ENCODE results near the gene NMNAT2.

DNA sequence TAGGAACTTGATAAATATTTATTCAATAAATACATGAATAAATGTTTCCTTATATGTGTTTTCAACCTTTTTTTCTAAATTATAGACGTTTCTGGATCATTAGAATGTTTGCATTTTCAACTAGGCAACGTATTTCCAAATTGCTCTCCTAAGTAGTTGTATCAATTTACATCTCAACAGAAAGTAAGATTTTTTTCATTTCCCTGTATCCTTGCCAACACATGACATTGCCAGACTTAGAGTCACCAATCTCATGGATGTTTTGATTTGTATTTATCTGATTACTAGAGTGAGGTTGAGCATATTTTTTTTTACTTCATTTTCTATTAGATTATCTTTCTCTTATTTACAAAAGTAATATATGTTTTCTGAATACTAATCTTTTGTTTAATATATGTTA, 31.9 kb upstream of the NMNAT2 start:
- TF ChIP-seq, protein P1, sequence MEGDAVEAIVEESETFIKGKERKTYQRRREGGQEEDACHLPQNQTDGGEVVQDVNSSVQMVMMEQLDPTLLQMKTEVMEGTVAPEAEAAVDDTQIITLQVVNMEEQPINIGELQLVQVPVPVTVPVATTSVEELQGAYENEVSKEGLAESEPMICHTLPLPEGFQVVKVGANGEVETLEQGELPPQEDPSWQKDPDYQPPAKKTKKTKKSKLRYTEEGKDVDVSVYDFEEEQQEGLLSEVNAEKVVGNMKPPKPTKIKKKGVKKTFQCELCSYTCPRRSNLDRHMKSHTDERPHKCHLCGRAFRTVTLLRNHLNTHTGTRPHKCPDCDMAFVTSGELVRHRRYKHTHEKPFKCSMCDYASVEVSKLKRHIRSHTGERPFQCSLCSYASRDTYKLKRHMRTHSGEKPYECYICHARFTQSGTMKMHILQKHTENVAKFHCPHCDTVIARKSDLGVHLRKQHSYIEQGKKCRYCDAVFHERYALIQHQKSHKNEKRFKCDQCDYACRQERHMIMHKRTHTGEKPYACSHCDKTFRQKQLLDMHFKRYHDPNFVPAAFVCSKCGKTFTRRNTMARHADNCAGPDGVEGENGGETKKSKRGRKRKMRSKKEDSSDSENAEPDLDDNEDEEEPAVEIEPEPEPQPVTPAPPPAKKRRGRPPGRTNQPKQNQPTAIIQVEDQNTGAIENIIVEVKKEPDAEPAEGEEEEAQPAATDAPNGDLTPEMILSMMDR (IDR thresholded peaks at IDR 0.05): no peak
- TF ChIP-seq EP300 (IDR thresholded peaks at IDR 0.05) (no peak), POLR2A (IDR thresholded peaks at IDR 0.05) (no peak), POLR2AphosphoS5 (IDR thresholded peaks at IDR 0.05) (no peak)
